Measurements from ENCODE around the gene CHCHD2.

- TF ChIP-seq POU2F2 (IDR thresholded peaks at IDR 0.05; ENCODE audit: low read depth, low read length) (no peak), POLR2AphosphoS5 (IDR thresholded peaks at IDR 0.05; ENCODE audit: low read depth, low read length) (no peak), POLR2A (IDR thresholded peaks at IDR 0.05; ENCODE audit: low read depth, low read length) (no peak), SPI1 (IDR thresholded peaks at IDR 0.05; ENCODE audit: low read depth, low read length) (no peak), TAF1 (IDR thresholded peaks at IDR 0.05; ENCODE audit: low read depth, low read length) (no peak), PAX5 (IDR thresholded peaks at IDR 0.05; ENCODE audit: insufficient read depth, low read length, severe bottlenecking) (no peak)
These were observed 18.7 kb upstream of the CHCHD2 start for GRCh38 chr7:56124981-56125380.
